Forelimb muscle (tissue), 1 donor: ENCODE measurements around the gene SCAF4. TPM values are rescaled to one million over a fixed set of nuclear protein-coding genes. Genes with fewer than 3 reads are reported as not detected.
"Not testable (repeated sequence)": the region's sequence is repeated elsewhere in the genome, so short reads cannot be mapped to it uniquely, and the experiment has no call there.

Experiments
- DNase-seq: peaks from one replicate; pipeline ENCODE4 v3.0.0-alpha.2; 2013; ENCODE audit warnings: low read depth
- polyA plus RNA-seq: library from polyadenylated mRNA; unstranded; fragments of 120-200 nt; gene quantifications from one replicate; pipeline ENCODE4 v1.2.1, GENCODE V29; 2013; ENCODE audit not compliant: insufficient read length

Gene SCAF4
- polyA plus RNA-seq, 1 donor = 20.8 TPM

- DNase-seq = no peak
Measured at GRCh38 chr21:31644643-31645042, 87.3 kb downstream of the SCAF4 start.

GRCh38 chr21:31641416-31641922 lies 90.4 kb downstream of the SCAF4 start:
- no peak for DNase-seq

- DNase-seq = no peak
Measured at GRCh38 chr21:31636874-31637273, 95.0 kb downstream of the SCAF4 start.

- DNase-seq = no peak
Measured at GRCh38 chr21:31634993-31635392, 96.9 kb downstream of the SCAF4 start.

- DNase-seq = not testable (repeated sequence)
Measured at GRCh38 chr21:31631881-31632280, 100.0 kb downstream of the SCAF4 start.

- no peak for DNase-seq
Measured at GRCh38 chr21:31629972-31630711, 101.8 kb downstream of the SCAF4 start.

GRCh38 chr21:31624961-31625491 lies 106.9 kb downstream of the SCAF4 start:
- DNase-seq = no peak

GRCh38 chr21:31624181-31624580 lies 107.7 kb downstream of the SCAF4 start:
- DNase-seq = no peak

GRCh38 chr21:31623664-31624063 lies 108.3 kb downstream of the SCAF4 start:
- no peak for DNase-seq

GRCh38 chr21:31622397-31622796 lies 109.5 kb downstream of the SCAF4 start:
- DNase-seq = no peak

Other genes with a start within 250 kb of the SCAF4 start
- 119 TPM for gene SOD1, start 72.4 kb downstream of the SCAF4 start, polyA plus RNA-seq
- 5.0 TPM for gene HUNK, start 140.9 kb upstream of the SCAF4 start, polyA plus RNA-seq